CD14-positive monocyte (primary cell): Measurements from ENCODE around the gene NINL. TPM values are rescaled to one million over a fixed set of nuclear protein-coding genes. Genes with fewer than 3 reads are reported as not detected.

Experiments used
- DNase-seq, 3 donors: peaks; one replicate each; pipeline ENCODE4 v3.0.0-alpha.2; 2011 to 2022
- H2AFZ ChIP-seq: 2 replicates; pipeline ENCODE4 v1.6.0; 2012; ENCODE audit warnings: mild to moderate bottlenecking, low read depth, low read length, inconsistent platforms; ENCODE audit not compliant: insufficient read depth, poor library complexity, severe bottlenecking
- H3K27ac ChIP-seq, 2 donors: 1 replicate in 1 of 2; 2 replicates in 1 of 2; pipeline ENCODE4 v1.5.1; 2012 to 2013; ENCODE audit warnings: low read length in 2 of 2, control low read depth in 1 of 2, inconsistent platforms in 1 of 2, low read depth in 1 of 2, mild to moderate bottlenecking in 1 of 2
- H3K27me3 ChIP-seq, 2 donors: one replicate each; pipeline versions ENCODE4 v1.6.0 to v1.6.1; 2011 to 2013; ENCODE audit warnings: low read length in 2 of 2; ENCODE audit not compliant: control insufficient read depth in 2 of 2, insufficient read depth in 2 of 2
- H3K36me3 ChIP-seq, 2 donors: replicated peaks in 1 of 2; 1 replicate in 1 of 2; 2 replicates in 1 of 2; pipeline versions ENCODE4 v1.5.1 to v1.6.1; 2012 to 2013; ENCODE audit warnings: low read length in 2 of 2, control low read depth in 1 of 2, inconsistent platforms in 1 of 2, mild to moderate bottlenecking in 1 of 2; ENCODE audit not compliant: insufficient read depth in 2 of 2, control insufficient read depth in 1 of 2
- H3K4me1 ChIP-seq, 2 donors: 1 replicate in 1 of 2; 2 replicates in 1 of 2; pipeline versions ENCODE4 v1.5.1 to v1.6.1; 2012 to 2013; ENCODE audit warnings: low read length in 2 of 2, control low read depth in 1 of 2, inconsistent platforms in 1 of 2, mild to moderate bottlenecking in 1 of 2, moderate library complexity in 1 of 2; ENCODE audit not compliant: insufficient read depth in 2 of 2, control insufficient read depth in 1 of 2
- H3K4me2 ChIP-seq: replicated peaks from 2 replicates; pipeline ENCODE3; 2012; ENCODE audit warnings: low read length, moderate library complexity, mild to moderate bottlenecking; ENCODE audit not compliant: poor library complexity, severe bottlenecking; ENCODE audit errors: extremely low read depth
- H3K4me3 ChIP-seq, 3 experiments: fragments of 200-600 bp in 1 of 3; sonication (generic) in 1 of 3; replicated peaks in 1 of 3; 1 replicate in 2 of 3; 2 replicates in 1 of 3; pipeline ENCODE4 v1.5.1; 2011 to 2013; ENCODE audit warnings: low read length in 3 of 3, mild to moderate bottlenecking in 3 of 3, control low read depth in 2 of 3, low read depth in 2 of 3, inconsistent platforms in 1 of 3, moderate library complexity in 1 of 3
- H3K79me2 ChIP-seq: 2 replicates; pipeline ENCODE4 v1.6.0; 2012; ENCODE audit warnings: mild to moderate bottlenecking, control low read depth, inconsistent platforms, low read length, moderate library complexity; ENCODE audit not compliant: insufficient read depth
- H3K9ac ChIP-seq: 2 replicates; pipeline ENCODE4 v1.6.0; 2017; ENCODE audit warnings: low read length, mild to moderate bottlenecking; ENCODE audit not compliant: insufficient read depth, poor library complexity, severe bottlenecking
- H3K9me3 ChIP-seq, 2 donors: replicated peaks in 1 of 2; 1 replicate in 1 of 2; 2 replicates in 1 of 2; pipeline versions ENCODE4 v1.5.1 to v1.6.1; 2012 to 2013; ENCODE audit warnings: low read length in 2 of 2, control low read depth in 1 of 2; ENCODE audit not compliant: control insufficient read depth in 1 of 2, insufficient read depth in 1 of 2
- H4K20me1 ChIP-seq: 2 replicates; pipeline ENCODE4 v1.6.0; 2012; ENCODE audit warnings: mild to moderate bottlenecking, low read length, control low read depth, moderate library complexity; ENCODE audit not compliant: insufficient read depth
- H3K27ac Mint-ChIP-seq, 7 donors: one replicate each; pipeline ENCODE4 v1.8.0; 2020; ENCODE audit warnings: mild to moderate bottlenecking in 7 of 7, mixed read lengths in 7 of 7, moderate library complexity in 6 of 7, inconsistent platforms in 2 of 7
- H3K27me3 Mint-ChIP-seq, 3 donors: one replicate each; pipeline ENCODE4 v1.8.0; 2021 to 2022; ENCODE audit warnings: low read depth in 3 of 3, mild to moderate bottlenecking in 3 of 3, mixed read lengths in 3 of 3, moderate library complexity in 3 of 3, inconsistent platforms in 1 of 3
- H3K36me3 Mint-ChIP-seq, 2 donors: one replicate each; pipeline ENCODE4 v1.8.0; 2020; ENCODE audit warnings: mixed read lengths in 2 of 2, inconsistent platforms in 1 of 2, mild to moderate bottlenecking in 1 of 2
- H3K4me1 Mint-ChIP-seq: one replicate; pipeline ENCODE4 v1.8.0; 2020; ENCODE audit warnings: mild to moderate bottlenecking, mixed read lengths
- H3K4me3 Mint-ChIP-seq, 2 donors: one replicate each; pipeline ENCODE4 v1.8.0; 2020; ENCODE audit warnings: mild to moderate bottlenecking in 2 of 2, mixed read lengths in 2 of 2, moderate library complexity in 1 of 2
- H3K9me3 Mint-ChIP-seq, 7 donors: one replicate each; pipeline ENCODE4 v1.8.0; 2020 to 2022; ENCODE audit warnings: mixed read lengths in 7 of 7, mild to moderate bottlenecking in 6 of 7, moderate library complexity in 6 of 7, inconsistent platforms in 2 of 7
- WGBS: methylation state at CpG from one replicate; pipeline ENCODE4 v1.1.5; 2013; ENCODE audit warnings: missing lambda C conversion rate; ENCODE audit not compliant: insufficient coverage; 5-methylcytosine and 5-hydroxymethylcytosine counted together
- intact Hi-C, 2 donors: fragments of 100-400 bp; cut with micrococcal nuclease; formaldehyde crosslinking; loops; one replicate each; pipeline versions ENCODE4 v1.15.0 to v1.15.1; 2023
- polyA plus RNA-seq, 3 donors: library from polyadenylated mRNA; depleted of rRNA in 1 of 3; unstranded in 2 of 3; stranded (reverse) in 1 of 3; fragments of 300-500 nt in 2 of 3; fragments of >200 nt in 1 of 3; fragmentation: Illumina TruSeq in 2 of 3; gene quantifications; 1 replicate in 2 of 3; 2 replicates in 1 of 3; pipeline ENCODE4 v1.2.3, GENCODE V29; 2012 to 2021
- TF ChIP-seq, protein P1 (sequence below): fragments of 200-600 bp; IDR thresholded peaks from one replicate; pipeline ENCODE4 v1.8.0; 2022; ENCODE audit warnings: antibody characterized with exemption, mild to moderate bottlenecking

The NINL gene
- polyA plus RNA-seq, 3 donors: 0.08 to 0.15 TPM; not detected in 1

- no peak for DNase-seq
- Histone ChIP-seq H3K27ac (no peak overlapping the region), H3K36me3 (no peaks in the 10 kb centered on the region), H3K79me2 (no peaks in the 10 kb centered on the region), H3K4me1 (no peaks in the 10 kb centered on the region), H4K20me1 (no peaks in the 10 kb centered on the region), H3K4me3 (no peak overlapping the region), H3K9me3 (peaks cover 0 to 5% of the 10 kb centered on the region in 2 donors), H3K27me3 (no peaks in the 10 kb centered on the region), H3K4me2 (no peak overlapping the region), H2AFZ (no peak overlapping the region), H3K9ac (no peak overlapping the region)
- intact Hi-C loops: no loop called here
- peaks cover 6 to 9% (median 7%) of the 10 kb centered on the region in 3 donors for H3K27me3 Mint-ChIP-seq
- H3K4me3 Mint-ChIP-seq: no peak overlapping the region
- no peak overlapping the region for H3K27ac Mint-ChIP-seq
- H3K9me3 Mint-ChIP-seq: peaks cover 4 to 16% (median 11%) of the 10 kb centered on the region in 7 donors
- TF ChIP-seq, protein P1, sequence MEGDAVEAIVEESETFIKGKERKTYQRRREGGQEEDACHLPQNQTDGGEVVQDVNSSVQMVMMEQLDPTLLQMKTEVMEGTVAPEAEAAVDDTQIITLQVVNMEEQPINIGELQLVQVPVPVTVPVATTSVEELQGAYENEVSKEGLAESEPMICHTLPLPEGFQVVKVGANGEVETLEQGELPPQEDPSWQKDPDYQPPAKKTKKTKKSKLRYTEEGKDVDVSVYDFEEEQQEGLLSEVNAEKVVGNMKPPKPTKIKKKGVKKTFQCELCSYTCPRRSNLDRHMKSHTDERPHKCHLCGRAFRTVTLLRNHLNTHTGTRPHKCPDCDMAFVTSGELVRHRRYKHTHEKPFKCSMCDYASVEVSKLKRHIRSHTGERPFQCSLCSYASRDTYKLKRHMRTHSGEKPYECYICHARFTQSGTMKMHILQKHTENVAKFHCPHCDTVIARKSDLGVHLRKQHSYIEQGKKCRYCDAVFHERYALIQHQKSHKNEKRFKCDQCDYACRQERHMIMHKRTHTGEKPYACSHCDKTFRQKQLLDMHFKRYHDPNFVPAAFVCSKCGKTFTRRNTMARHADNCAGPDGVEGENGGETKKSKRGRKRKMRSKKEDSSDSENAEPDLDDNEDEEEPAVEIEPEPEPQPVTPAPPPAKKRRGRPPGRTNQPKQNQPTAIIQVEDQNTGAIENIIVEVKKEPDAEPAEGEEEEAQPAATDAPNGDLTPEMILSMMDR: no peak
- no peaks in the 10 kb centered on the region for H3K4me1 Mint-ChIP-seq
- 96% methylated on average over 6 of the region's 6 CpGs for WGBS
- no peaks in the 10 kb centered on the region for H3K36me3 Mint-ChIP-seq
Observed at GRCh38 chr20:25565578-25566157, 19.7 kb downstream of the NINL start.

- TF ChIP-seq, protein P1: no peak
- H3K4me1 ChIP-seq: no peaks in the 10 kb centered on the region
- Mint-ChIP-seq H3K4me1 (no peaks in the 10 kb centered on the region), H3K4me3 (no peak overlapping the region), H3K27me3 (peaks cover 7 to 9% (median 9%) of the 10 kb centered on the region in 3 donors), H3K9me3 (peaks cover 4 to 20% (median 15%) of the 10 kb centered on the region in 7 donors), H3K36me3 (no peaks in the 10 kb centered on the region), H3K27ac (no peak overlapping the region)
- WGBS: 94% methylated on average over 2 of the region's 6 CpGs
- H3K27me3 ChIP-seq: no peaks in the 10 kb centered on the region
- no peak overlapping the region for H3K27ac ChIP-seq
- DNase-seq: no peak
- peaks cover 5 to 6% of the 10 kb centered on the region in 2 donors for H3K9me3 ChIP-seq
- H3K36me3 ChIP-seq: no peaks in the 10 kb centered on the region
- intact Hi-C loops: no loop called here
- H3K4me2 ChIP-seq: no peak overlapping the region
- H4K20me1 ChIP-seq: no peaks in the 10 kb centered on the region
- no peak overlapping the region for H2AFZ ChIP-seq
- H3K4me3 ChIP-seq: no peak overlapping the region
- H3K9ac ChIP-seq: no peak overlapping the region
- no peaks in the 10 kb centered on the region for H3K79me2 ChIP-seq
Observed at GRCh38 chr20:25563876-25564275, 21.5 kb downstream of the NINL start.
